GM19455 (cell line): ENCODE measurements around the gene ABLIM2.
"Not testable (repeated sequence)": the region's sequence is repeated elsewhere in the genome, so short reads cannot be mapped to it uniquely, and the experiment has no call there.

Source experiments
- ATAC-seq: cut with Tn5 transposase; IDR thresholded peaks from one replicate; pipeline ENCODE4 v1.9.1; 2021; ENCODE audit not compliant: unreplicated experiment

ABLIM2 gene

GRCh38 chr4:7918187-7918586 lies 240.4 kb downstream of the ABLIM2 start:
- not testable (repeated sequence) for ATAC-seq

GRCh38 chr4:7917669-7918068 lies 240.9 kb downstream of the ABLIM2 start:
- ATAC-seq, result no peak

- no peak for ATAC-seq
Observed at GRCh38 chr4:7915875-7916242, 242.8 kb downstream of the ABLIM2 start.
